GM18511 (cell line): ENCODE data around the gene GPN3.
"Not testable (repeated sequence)": the region's sequence is repeated elsewhere in the genome, so short reads cannot be mapped to it uniquely, and the experiment has no call there.

Experiments used
- ATAC-seq: cut with Tn5 transposase; IDR thresholded peaks from one replicate; pipeline ENCODE4 v1.9.1; 2021; ENCODE audit warnings: mild to moderate bottlenecking, moderate library complexity; ENCODE audit not compliant: unreplicated experiment

GPN3 gene

DNA sequence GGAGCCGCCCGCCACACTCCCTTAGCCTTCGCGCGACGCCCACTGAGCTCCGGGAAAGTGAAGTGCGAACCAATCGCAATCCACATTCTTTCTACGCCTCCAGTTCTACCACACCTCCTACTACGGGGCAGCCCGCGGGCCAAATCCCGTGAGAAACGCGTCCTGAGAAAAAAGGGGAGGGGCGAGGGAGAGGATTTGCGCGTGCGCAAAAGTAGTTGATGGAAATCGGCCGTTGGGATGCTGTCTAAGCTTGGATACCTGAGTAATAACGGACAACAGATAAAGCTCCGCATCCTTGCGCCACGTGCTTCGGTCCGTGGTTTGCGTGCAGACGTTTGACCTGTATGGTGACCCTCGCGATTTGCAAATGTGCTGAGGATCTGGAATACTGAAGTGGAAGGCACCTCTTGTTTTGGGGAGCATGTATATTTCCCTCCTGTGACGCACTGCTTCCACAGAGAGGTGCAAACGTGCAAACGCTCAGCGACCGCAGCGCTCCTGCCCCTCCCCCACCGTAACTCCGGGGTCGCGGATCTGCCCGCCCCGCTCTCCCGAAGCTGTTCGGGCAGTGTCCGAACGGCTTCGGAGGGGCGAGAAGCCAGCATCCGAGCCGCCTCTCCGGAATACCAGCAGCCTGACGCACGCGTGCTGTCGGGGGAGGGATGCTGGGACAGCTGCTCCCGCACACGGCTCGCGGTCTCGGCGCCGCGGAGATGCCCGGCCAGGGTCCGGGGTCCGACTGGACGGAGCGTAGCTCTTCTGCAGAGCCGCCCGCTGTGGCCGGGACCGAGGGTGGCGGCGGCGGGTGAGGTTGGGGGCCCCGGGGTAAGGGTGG lies at the start of gene GPN3, which contains the start of gene FAM216A:
TSS of gene GPN3 (minus strand) at position 44 of the 835 bp plus-strand sequence. CDS start 54 bp downstream, outside the sequence.
TSS of gene FAM216A (plus strand) at position 632 of the 835 bp plus-strand sequence. CDS start at position 663, 31 bp downstream.
- peak; percentile 74 for ATAC-seq

GRCh38 chr12:110516995-110517394 lies 48.9 kb upstream of the GPN3 start:
- no peak for ATAC-seq

GRCh38 chr12:110514363-110514762 lies 46.3 kb upstream of the GPN3 start:
- ATAC-seq, result no peak

DNA sequence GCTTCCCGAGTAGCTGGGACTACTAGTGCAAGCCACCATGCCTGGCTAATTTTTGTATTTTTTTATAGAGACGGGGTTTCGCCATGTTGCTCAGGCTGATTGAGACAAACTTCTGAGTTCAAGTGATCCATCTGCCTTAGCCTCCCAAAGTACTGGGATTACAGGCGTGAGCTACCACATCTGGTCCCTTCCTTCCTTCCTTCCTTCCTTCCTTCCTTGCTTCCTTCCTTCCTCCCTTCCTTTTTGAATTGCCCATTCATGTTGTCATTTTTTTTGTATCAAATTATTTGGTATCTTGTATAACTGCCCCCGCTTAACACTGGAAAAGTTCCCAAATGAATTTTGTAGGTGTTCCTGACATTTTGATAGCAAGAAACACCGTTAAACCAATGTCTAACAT lies 45.8 kb upstream of the GPN3 start:
- ATAC-seq, result no peak

GRCh38 chr12:110508071-110508586 lies 40.1 kb upstream of the GPN3 start:
- ATAC-seq, result no peak

- ATAC-seq, result no peak
These were observed 37.3 kb upstream of the GPN3 start for GRCh38 chr12:110505332-110505731.

DNA sequence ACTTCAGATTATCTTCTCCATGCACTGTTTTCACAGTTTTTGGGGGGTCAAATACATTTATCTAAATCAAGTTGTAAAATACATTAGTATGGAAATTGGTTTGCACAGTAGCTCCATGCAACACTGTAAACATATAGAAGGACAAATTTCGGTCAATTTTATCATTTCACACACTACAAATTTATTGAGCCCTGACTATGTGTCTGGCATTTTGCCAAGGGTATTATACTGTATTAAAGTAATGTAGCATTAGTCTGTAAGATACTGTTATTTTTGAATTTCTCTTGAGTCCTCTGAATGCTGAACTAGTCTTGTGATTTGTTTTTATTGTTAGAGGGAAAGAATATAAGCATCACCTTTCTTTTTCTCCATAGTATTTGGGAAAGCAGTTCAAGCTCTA lies 35.4 kb upstream of the GPN3 start:
- no peak for ATAC-seq

- ATAC-seq, result peak; percentile 95
These were observed 34.0 kb upstream of the GPN3 start, which contains the start of the genes RAD9B and VPS29 for GRCh38 chr12:110501752-110502738. Gene RAD9B, plus strand, starts transcription at chr12:110502331. Its CDS starts 7 bp downstream, at chr12:110502338. Gene VPS29, minus strand, starts transcription at chr12:110502111. Its CDS starts 60 bp downstream, at chr12:110502051.

- peak; percentile 7 for ATAC-seq
These were observed 33.3 kb upstream of the GPN3 start for GRCh38 chr12:110501399-110501751.

DNA sequence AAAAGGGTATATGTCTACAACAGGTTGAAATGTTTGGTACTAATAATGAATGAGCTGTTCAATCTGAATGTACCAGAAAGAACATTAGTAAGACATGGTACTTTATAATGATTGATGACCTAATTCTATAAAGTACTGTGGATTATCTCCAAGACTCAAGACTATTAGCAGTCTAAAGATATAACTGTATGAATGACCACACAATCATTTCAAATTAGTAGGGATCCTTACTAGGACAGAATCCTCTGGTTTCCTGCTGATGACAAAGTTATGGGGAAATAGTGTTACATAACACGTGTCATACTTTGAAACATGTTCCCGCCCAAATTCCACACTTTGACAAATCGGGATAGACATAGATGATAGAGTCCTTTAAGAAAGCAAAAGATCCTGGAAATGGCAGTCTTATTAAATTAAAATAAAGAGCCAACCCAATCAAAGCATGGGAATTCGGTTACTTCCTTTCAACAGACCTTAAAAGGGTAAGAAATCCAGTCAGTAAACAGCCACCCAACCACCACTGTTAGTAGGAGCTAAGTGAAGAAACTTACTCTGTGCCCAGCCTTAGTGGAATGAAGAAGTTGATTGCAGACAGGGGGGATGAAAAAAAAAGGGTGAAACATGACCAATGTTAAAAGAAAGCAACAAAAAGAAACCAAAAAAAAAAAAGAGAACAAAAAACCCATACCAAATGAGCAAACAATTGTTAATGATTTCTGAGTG lies 31.1 kb upstream of the GPN3 start:
- ATAC-seq, result no peak

- no peak for ATAC-seq
These were observed 7.4 kb upstream of the GPN3 start for GRCh38 chr12:110475426-110475825.

- ATAC-seq, result no peak
These were observed 227 bp downstream of the GPN3 start for GRCh38 chr12:110467847-110468213.

DNA sequence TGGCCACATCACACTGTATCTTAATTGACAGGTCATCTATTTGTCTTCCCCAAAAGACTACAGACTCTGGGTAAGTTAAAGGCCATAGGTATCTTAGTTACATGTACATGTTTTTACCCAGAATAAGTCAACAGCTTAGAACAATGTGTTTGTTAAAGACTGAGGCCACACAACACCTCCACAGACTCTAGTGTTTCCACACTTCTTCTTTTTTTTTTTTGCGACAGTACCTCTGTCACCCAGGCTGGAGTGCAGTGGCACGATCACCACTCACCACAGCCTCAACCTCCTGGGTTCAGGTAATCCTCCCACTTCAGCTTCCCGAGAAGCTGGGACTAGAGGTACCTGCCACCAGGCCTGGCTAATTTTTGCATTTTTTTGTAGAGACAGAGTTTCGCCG lies 1.3 kb downstream of the GPN3 start:
- no peak for ATAC-seq

DNA sequence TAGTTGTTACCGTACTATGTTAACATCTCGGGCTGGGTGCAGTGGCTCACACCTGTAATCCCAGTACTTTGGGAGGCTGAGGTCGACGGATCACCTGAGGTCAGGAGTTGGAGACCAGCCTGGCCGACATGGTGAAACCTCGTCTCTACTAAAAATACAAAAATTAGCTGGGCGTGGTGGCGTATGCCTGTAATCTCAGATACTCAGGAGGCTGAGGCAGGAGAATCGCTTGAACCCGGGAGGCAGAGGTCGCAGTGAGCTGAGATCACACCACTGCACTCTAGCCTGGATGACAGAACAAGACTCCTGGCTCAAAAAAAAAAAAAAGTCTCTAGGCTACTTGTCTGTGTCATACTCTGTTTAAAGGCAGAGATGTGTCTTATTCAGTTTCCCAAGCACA lies 2.3 kb downstream of the GPN3 start:
- not testable (repeated sequence) for ATAC-seq

- no peak for ATAC-seq
These were observed 3.0 kb downstream of the GPN3 start for GRCh38 chr12:110465024-110465423.

GRCh38 chr12:110461189-110461588 lies 6.9 kb downstream of the GPN3 start:
- not testable (repeated sequence) for ATAC-seq

DNA sequence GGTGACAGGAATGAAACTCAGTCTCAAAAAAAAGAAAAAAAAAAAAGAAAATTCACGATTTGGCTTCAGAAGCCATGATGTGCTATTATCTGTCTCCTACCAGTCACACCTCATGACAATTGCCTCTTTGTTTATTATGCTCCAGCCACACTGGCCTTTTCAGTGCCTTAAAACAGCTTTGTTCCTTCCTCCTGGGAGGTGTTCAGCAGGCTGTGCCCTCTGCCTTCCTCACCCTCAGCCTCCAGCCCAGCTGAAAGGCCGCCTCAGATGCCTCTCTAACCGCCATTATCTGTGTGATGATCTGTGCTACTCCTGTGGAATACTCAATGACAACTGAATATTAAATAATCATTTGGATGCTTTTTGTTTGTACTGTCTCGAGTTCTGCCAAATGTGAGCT lies 9.3 kb downstream of the GPN3 start:
- ATAC-seq, result no peak

GRCh38 chr12:110453569-110454296 lies 14.3 kb downstream of the GPN3 start:
- ATAC-seq, result no peak

DNA sequence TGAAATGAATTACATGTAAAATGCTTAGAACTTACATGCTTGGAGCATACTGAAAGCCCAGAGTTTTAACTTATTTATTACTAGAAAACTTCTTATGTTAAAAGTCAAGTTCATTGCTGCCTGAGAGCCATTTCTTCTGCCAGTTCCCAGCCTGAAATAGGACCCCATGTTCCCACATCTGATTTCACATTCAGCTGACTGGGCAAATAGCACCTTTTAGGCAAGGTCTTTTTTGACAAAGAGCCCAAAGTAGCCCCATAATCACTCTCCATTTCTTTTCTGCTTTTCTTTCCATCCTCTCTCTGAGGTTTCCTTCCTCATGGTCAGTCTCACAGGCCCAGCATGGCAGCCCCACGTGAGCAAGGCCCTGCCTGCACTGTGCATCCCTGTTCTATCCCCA lies 16.8 kb downstream of the GPN3 start:
- no peak for ATAC-seq
